NCI-H345 treated with DMSO at 0.1 percent for 48 hours (cell line): Measurements from ENCODE around the gene ZACN.

Experiments used
- DNase-seq: peaks from one replicate; lab custom pipeline; 2025; ENCODE audit not compliant: unreplicated experiment; lab: John Stamatoyannopoulos, UW

Gene ZACN

DNA sequence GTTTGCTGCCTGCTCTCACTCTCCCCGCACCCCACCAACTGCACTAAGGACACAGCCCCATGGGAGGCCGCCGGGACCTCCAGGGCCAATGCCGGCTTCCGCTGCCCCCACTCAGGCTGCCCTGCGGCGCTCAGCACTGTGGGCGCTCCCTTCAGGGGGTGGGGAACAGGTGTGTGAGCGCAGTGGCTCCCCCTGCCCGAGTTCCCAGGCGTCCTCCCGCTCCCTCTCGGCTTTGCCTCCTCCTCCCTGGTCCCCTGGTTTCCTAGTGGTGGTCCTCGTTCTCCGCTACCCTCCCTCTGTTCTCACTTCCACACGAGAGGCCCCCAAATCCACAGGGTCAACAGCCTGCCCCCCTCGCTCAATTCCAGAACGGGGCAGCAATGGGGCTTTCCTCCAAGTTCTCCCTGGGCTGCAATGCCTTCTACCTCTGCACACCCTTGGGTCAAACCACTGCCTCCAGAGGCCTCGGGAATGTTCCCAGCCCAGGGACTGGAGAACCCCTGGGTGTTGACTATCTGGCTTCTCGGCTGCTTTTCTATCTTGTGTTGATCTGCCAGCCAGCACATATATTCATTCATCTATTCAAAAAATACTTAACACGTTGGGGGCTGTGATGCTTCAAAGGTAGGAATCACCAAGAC, 52.2 kb downstream of the ZACN start:
- no peak for DNase-seq

DNA sequence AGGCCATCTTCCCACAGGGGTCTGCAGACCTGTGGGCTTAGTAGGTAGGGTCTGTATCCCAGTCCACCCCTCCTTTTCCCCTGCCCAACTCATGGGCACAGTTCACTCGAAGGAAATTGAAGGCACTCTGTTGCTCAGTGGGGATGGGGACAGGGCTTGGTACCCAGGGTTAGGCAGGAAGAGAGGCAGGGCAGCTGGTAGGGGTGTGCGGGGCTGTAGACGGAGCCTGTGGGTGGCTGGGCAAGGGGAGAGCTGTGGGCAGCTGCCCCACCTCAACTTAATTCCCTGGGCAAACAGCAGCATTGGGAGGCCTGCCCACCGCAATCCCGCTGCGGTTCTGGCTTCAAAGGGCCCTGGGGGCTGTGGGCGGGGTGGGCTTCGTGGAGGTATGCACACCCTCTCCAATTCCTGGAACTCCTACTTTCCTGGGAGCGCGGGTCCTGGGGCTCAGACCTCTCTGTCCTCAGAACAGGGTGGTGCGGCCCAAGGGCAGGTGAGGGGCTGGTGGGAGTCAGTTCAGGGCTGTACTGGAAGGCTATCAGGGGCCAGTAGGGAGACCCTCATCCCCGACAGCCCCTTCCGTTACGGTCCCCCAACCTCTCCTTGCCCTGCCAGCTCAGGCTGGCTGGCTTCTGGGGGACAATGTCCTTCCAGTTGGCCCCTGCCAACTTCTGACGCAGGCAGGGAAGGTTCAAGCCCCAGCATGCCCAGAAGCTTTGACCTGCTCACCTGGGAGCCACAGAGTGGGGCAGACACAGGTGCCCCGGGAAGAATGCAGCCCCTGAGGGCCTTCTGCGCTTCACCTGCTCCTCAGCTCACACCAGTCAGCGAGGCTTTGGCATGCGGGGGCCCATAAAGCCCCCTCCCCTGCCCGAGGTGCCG, 53.0 kb downstream of the ZACN start:
- no peak for DNase-seq
